Sigmoid colon (tissue), 7 donors: Measurements from ENCODE around the gene MRGPRF. TPM values are rescaled to one million over a fixed set of nuclear protein-coding genes. Genes with fewer than 3 reads are reported as not detected.

Source experiments
- DNase-seq: peaks from one replicate; pipeline ENCODE4 v3.0.0-alpha.2; 2019
- H3K27ac ChIP-seq, 4 donors: fragments of 200-600 bp; sonication (generic); one replicate each; pipeline ENCODE4 v1.5.1; 2016 to 2019; ENCODE audit warnings: mild to moderate bottlenecking in 1 of 4
- H3K27me3 ChIP-seq, 3 donors: fragments of 200-600 bp; sonication (generic); one replicate each; pipeline ENCODE4 v1.5.1; 2019; ENCODE audit warnings: mild to moderate bottlenecking in 1 of 3
- H3K36me3 ChIP-seq, 4 donors: fragments of 200-600 bp; sonication (generic); one replicate each; pipeline ENCODE4 v1.5.1; 2016 to 2019
- H3K4me1 ChIP-seq, 4 donors: fragments of 200-600 bp; sonication (generic); one replicate each; pipeline ENCODE4 v1.5.1; 2017 to 2019
- H3K4me3 ChIP-seq, 4 donors: fragments of 200-600 bp; sonication (generic); one replicate each; pipeline ENCODE4 v1.5.1; 2017 to 2019; ENCODE audit warnings: mild to moderate bottlenecking in 2 of 4, moderate library complexity in 1 of 4
- H3K9me3 ChIP-seq, 4 donors: fragments of 200-600 bp in 3 of 4; sonication (generic) in 3 of 4; one replicate each; pipeline versions ENCODE4 v1.5.1 to v1.6.1; 2013 to 2019
- CTCF ChIP-seq, 4 experiments: fragments of 450-650 bp in 3 of 4; fragments of 200-600 bp in 1 of 4; IDR thresholded peaks; one replicate each; pipeline ENCODE4 v1.5.1; 2016 to 2019; ENCODE audit warnings: antibody characterized with exemption in 4 of 4, mild to moderate bottlenecking in 3 of 4, moderate library complexity in 2 of 4
- EP300 ChIP-seq, 4 donors: sonication (generic); formaldehyde crosslinking; IDR thresholded peaks; one replicate each; pipeline ENCODE4 v1.6.1; 2017; ENCODE audit warnings: antibody characterized with exemption in 4 of 4
- POLR2A ChIP-seq, 2 donors: fragments of 450-650 bp; IDR thresholded peaks; one replicate each; pipeline ENCODE4 v1.6.1; 2016; ENCODE audit warnings: antibody characterized with exemption in 2 of 2, mild to moderate bottlenecking in 2 of 2, moderate library complexity in 2 of 2
- POLR2AphosphoS5 ChIP-seq, 4 donors: sonication (generic); formaldehyde crosslinking; IDR thresholded peaks; one replicate each; pipeline ENCODE4 v1.6.1; 2017; ENCODE audit warnings: antibody characterized with exemption in 4 of 4
- whole genome bisulfite sequencing, 2 donors: extraction: QIAGEN DNeasy Blood & Tissue Kit; methylation state at CpG; one replicate each; pipeline ENCODE4 v1.1.7; 2013; 5-methylcytosine and 5-hydroxymethylcytosine counted together
- intact Hi-C: fragments of 100-400 bp; cut with DNase I; formaldehyde crosslinking; loops from one replicate; pipeline ENCODE4 v1.15.1; 2023
- polyA plus RNA-seq, 3 donors: library from polyadenylated mRNA; stranded (reverse); fragments of 200-250 nt; gene quantifications; one replicate each; pipeline ENCODE4 v1.2.3, GENCODE V29; 2013
- total RNA-seq, 4 donors: library from RNA; depleted of rRNA; stranded (reverse); fragments of >200 nt; gene quantifications; one replicate each; pipeline ENCODE4 v1.1.0, GENCODE V29; 2016
- donor health status: healthy with polysubstance abuse.
- donor health status: Bipolar disorder and iron deficiency.
- donor health status: healthy.

The MRGPRF gene
- total and polyA plus RNA-seq, 7 donors: 1.8 to 263 (median 118) TPM

DNA sequence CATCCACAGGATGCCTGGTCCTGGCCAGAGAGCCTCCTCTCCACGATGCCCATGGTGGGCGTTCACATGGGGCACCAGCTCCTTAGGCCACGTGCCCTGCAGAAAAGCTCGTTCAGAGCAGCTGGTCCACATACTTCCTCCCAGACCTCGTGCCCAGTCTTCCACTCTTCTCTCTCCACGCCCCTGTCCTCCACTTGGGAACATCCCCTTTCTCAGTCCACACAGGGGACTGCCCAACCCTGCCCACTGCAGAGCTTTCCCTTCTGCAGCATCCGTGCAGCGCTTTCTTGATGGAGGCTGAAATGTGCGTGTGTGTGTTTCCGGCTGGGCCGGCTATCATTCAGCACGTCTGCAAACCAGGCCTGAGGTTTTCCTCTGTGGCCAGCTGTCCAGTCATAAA lies 46.9 kb upstream of the MRGPRF start:
- intact Hi-C loops: no loop called here
- no peak for TF ChIP-seq POLR2A (IDR thresholded peaks at IDR 0.05)
- no peak for TF ChIP-seq POLR2AphosphoS5 (IDR thresholded peaks at IDR 0.05)
- no peak for TF ChIP-seq CTCF (IDR thresholded peaks at IDR 0.05)
- TF ChIP-seq EP300 (IDR thresholded peaks at IDR 0.05): no peak
- 89 to 90% methylated on average over 12 of the region's 12 CpGs for WGBS, 2 donors
- no peaks in the 10 kb centered on the region for H3K27me3 ChIP-seq
- peaks cover 33 to 71% (median 58%) of the 10 kb centered on the region in 4 donors for H3K36me3 ChIP-seq
- H3K27ac ChIP-seq: peak overlapping the region in 1 of 4 donors; percentile 19
- no peak overlapping the region for H3K4me3 ChIP-seq
- DNase-seq: no peak
- no peaks in the 10 kb centered on the region for H3K9me3 ChIP-seq
- H3K4me1 ChIP-seq: peaks cover 0 to 53% (median 33%) of the 10 kb centered on the region in 4 donors

GRCh38 chr11:69059429-69059828 lies 46.4 kb upstream of the MRGPRF start:
- H3K4me1 ChIP-seq: peaks cover 0 to 48% (median 28%) of the 10 kb centered on the region in 4 donors
- no peak overlapping the region for H3K27ac ChIP-seq
- peaks cover 33 to 75% (median 61%) of the 10 kb centered on the region in 4 donors for H3K36me3 ChIP-seq
- no peaks in the 10 kb centered on the region for H3K27me3 ChIP-seq
- intact Hi-C loops: no loop called here
- H3K9me3 ChIP-seq: no peaks in the 10 kb centered on the region
- no peak for DNase-seq
- TF ChIP-seq POLR2A (IDR thresholded peaks at IDR 0.05) (no peak), EP300 (IDR thresholded peaks at IDR 0.05) (no peak), CTCF (IDR thresholded peaks at IDR 0.05) (no peak), POLR2AphosphoS5 (IDR thresholded peaks at IDR 0.05) (no peak)
- no peak overlapping the region for H3K4me3 ChIP-seq
- 97% methylated on average over 7 of the region's 7 CpGs for WGBS, 2 donors

- DNase-seq: no peak
- Histone ChIP-seq H3K9me3 (no peaks in the 10 kb centered on the region), H3K36me3 (peaks cover 30 to 74% (median 59%) of the 10 kb centered on the region in 4 donors), H3K27me3 (no peaks in the 10 kb centered on the region), H3K27ac (no peak overlapping the region), H3K4me1 (peaks cover 0 to 47% (median 27%) of the 10 kb centered on the region in 4 donors), H3K4me3 (no peak overlapping the region)
- TF ChIP-seq CTCF (IDR thresholded peaks at IDR 0.05) (no peak), EP300 (IDR thresholded peaks at IDR 0.05) (no peak), POLR2A (IDR thresholded peaks at IDR 0.05) (no peak), POLR2AphosphoS5 (IDR thresholded peaks at IDR 0.05) (no peak)
- intact Hi-C loops: no loop called here
- 86 to 94% methylated on average over 23 of the region's 23 CpGs for WGBS, 2 donors
Measured at GRCh38 chr11:69058511-69059270, 45.6 kb upstream of the MRGPRF start.

DNA sequence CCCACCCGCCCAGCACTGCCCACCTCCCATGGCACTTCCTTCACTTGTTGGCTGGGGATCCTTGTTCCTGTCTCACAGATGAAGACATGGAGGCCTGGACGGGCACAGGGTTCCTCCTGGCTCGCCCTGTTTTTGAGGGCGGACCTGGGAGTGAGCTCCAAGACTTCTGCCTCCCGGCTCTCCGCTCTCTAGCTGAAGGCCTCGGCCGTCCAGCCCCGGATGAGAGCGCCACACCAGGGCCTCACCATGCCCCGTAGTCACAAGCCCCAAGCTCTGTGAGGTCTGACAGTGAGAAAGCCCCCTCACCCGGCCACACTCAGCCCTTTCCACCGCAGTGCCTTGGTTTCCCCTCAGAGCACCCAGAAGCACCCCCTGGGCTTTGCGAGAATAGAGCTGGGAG lies 44.8 kb upstream of the MRGPRF start:
- TF ChIP-seq POLR2AphosphoS5 (IDR thresholded peaks at IDR 0.05): no peak
- no peak for TF ChIP-seq CTCF (IDR thresholded peaks at IDR 0.05)
- no peak for TF ChIP-seq POLR2A (IDR thresholded peaks at IDR 0.05)
- no peak for TF ChIP-seq EP300 (IDR thresholded peaks at IDR 0.05)
- H3K36me3 ChIP-seq: peaks cover 21 to 65% (median 50%) of the 10 kb centered on the region in 4 donors
- no peaks in the 10 kb centered on the region for H3K9me3 ChIP-seq
- peaks cover 0 to 56% (median 34%) of the 10 kb centered on the region in 4 donors for H3K4me1 ChIP-seq
- intact Hi-C loops: no loop called here
- no peak overlapping the region for H3K27ac ChIP-seq
- H3K27me3 ChIP-seq: no peaks in the 10 kb centered on the region
- 88 to 90% methylated on average over 14 of the region's 14 CpGs for WGBS, 2 donors
- H3K4me3 ChIP-seq: no peak overlapping the region
- no peak for DNase-seq
